ENCODE data around the gene RFX8. TPM values are rescaled to one million over a fixed set of nuclear protein-coding genes. Genes with fewer than 3 reads are reported as not detected.

The RFX8 gene
- total RNA-seq, 1 experiment from 2014 or later = not detected

GRCh38 chr2:101418460-101419095 lies 56.3 kb downstream of the RFX8 start:
- BruUV-seq (replicated peaks) = no TSS peak
- H3K4me3 ChIP-seq (ENCODE audit: low read depth, low read length) = no peak overlapping the region
- DNase-seq = no peak
- ChIA-PET POLR2A (no interaction called here), CTCF (interaction anchor here (0.6 to 1.5 kb wide), 4 partner anchors 8 to 84 kb away, joined by 3 to 10 read pairs (median 4); no protein-coding TSS in a partner anchor)
- H3K4me1 Mint-ChIP-seq (ENCODE audit: low read depth, unreplicated experiment) = no peaks in the 10 kb centered on the region
- TF ChIP-seq CTCF (IDR thresholded peaks at IDR 0.05; ENCODE audit: insufficient read depth in 1 of 2, low read depth in 1 of 2, low read length in 1 of 2, severe bottlenecking in 1 of 2, unreplicated experiment in 1 of 2) = no peak
- intact Hi-C loops (cut with micrococcal nuclease; ENCODE audit: unreplicated experiment) = loop anchor here (1.0 kb wide), 2 partner anchors 101 to 413 kb away; no protein-coding TSS in a partner anchor
- H3K9me3 ChIP-seq = no peaks in the 10 kb centered on the region
- H3K36me3 ChIP-seq (ENCODE audit: control insufficient read depth, insufficient read depth, low read length) = no peaks in the 10 kb centered on the region
- H3K27me3 ChIP-seq (replicated peaks; ENCODE audit: control insufficient read depth, insufficient read depth, low read length) = no peaks in the 10 kb centered on the region
- no peaks in the 10 kb centered on the region for H3K36me3 Mint-ChIP-seq (ENCODE audit: insufficient read depth, unreplicated experiment)
- no peak overlapping the region for H3K27ac Mint-ChIP-seq (ENCODE audit: unreplicated experiment)
- H3K4me1 ChIP-seq = no peaks in the 10 kb centered on the region
- no peaks in the 10 kb centered on the region for H3K27me3 Mint-ChIP-seq (ENCODE audit: insufficient read depth, unreplicated experiment)
- no peak overlapping the region for H3K4me3 Mint-ChIP-seq (ENCODE audit: unreplicated experiment)
- peaks cover 11% of the 10 kb centered on the region for H3K9me3 Mint-ChIP-seq (ENCODE audit: unreplicated experiment)

GRCh38 chr2:101416609-101417008 lies 58.3 kb downstream of the RFX8 start:
- no peaks in the 10 kb centered on the region for H3K36me3 ChIP-seq (ENCODE audit: control insufficient read depth, insufficient read depth, low read length)
- TF ChIP-seq CTCF (IDR thresholded peaks at IDR 0.05; ENCODE audit: insufficient read depth in 1 of 2, low read depth in 1 of 2, low read length in 1 of 2, severe bottlenecking in 1 of 2, unreplicated experiment in 1 of 2) = no peak
- H3K9me3 Mint-ChIP-seq (ENCODE audit: unreplicated experiment) = peaks cover 11% of the 10 kb centered on the region
- no peak overlapping the region for H3K4me3 Mint-ChIP-seq (ENCODE audit: unreplicated experiment)
- no peak overlapping the region for H3K4me3 ChIP-seq (ENCODE audit: low read depth, low read length)
- ChIA-PET POLR2A (no interaction called here), CTCF (no interaction called here)
- BruUV-seq (replicated peaks) = no TSS peak
- H3K9me3 ChIP-seq = no peaks in the 10 kb centered on the region
- no peak for DNase-seq
- no peaks in the 10 kb centered on the region for H3K36me3 Mint-ChIP-seq (ENCODE audit: insufficient read depth, unreplicated experiment)
- H3K27ac Mint-ChIP-seq (ENCODE audit: unreplicated experiment) = no peak overlapping the region
- H3K27me3 Mint-ChIP-seq (ENCODE audit: insufficient read depth, unreplicated experiment) = no peaks in the 10 kb centered on the region
- intact Hi-C loops (cut with micrococcal nuclease; ENCODE audit: unreplicated experiment) = no loop called here
- no peaks in the 10 kb centered on the region for H3K4me1 ChIP-seq
- H3K4me1 Mint-ChIP-seq (ENCODE audit: low read depth, unreplicated experiment) = no peaks in the 10 kb centered on the region
- H3K27me3 ChIP-seq (replicated peaks; ENCODE audit: control insufficient read depth, insufficient read depth, low read length) = no peaks in the 10 kb centered on the region

GRCh38 chr2:101415884-101416283 lies 59.0 kb downstream of the RFX8 start:
- peaks cover 5% of the 10 kb centered on the region for H3K4me1 Mint-ChIP-seq (ENCODE audit: low read depth, unreplicated experiment)
- H3K9me3 ChIP-seq = no peaks in the 10 kb centered on the region
- no peaks in the 10 kb centered on the region for H3K36me3 ChIP-seq (ENCODE audit: control insufficient read depth, insufficient read depth, low read length)
- TF ChIP-seq CTCF (IDR thresholded peaks at IDR 0.05; ENCODE audit: insufficient read depth in 1 of 2, low read depth in 1 of 2, low read length in 1 of 2, severe bottlenecking in 1 of 2, unreplicated experiment in 1 of 2) = no peak
- no TSS peak for BruUV-seq (replicated peaks)
- peaks cover 11% of the 10 kb centered on the region for H3K9me3 Mint-ChIP-seq (ENCODE audit: unreplicated experiment)
- H3K36me3 Mint-ChIP-seq (ENCODE audit: insufficient read depth, unreplicated experiment) = no peaks in the 10 kb centered on the region
- no peak for DNase-seq
- H3K4me3 Mint-ChIP-seq (ENCODE audit: unreplicated experiment) = no peak overlapping the region
- CTCF ChIA-PET = no interaction called here
- H3K4me3 ChIP-seq (ENCODE audit: low read depth, low read length) = no peak overlapping the region
- peaks cover 5% of the 10 kb centered on the region; the same call in 1 of the 2 replicates for H3K4me1 ChIP-seq
- H3K27me3 Mint-ChIP-seq (ENCODE audit: insufficient read depth, unreplicated experiment) = no peaks in the 10 kb centered on the region
- peak overlapping the region; percentile 31 for H3K27ac Mint-ChIP-seq (ENCODE audit: unreplicated experiment)
- intact Hi-C loops (cut with micrococcal nuclease; ENCODE audit: unreplicated experiment) = no loop called here
- POLR2A ChIA-PET = no interaction called here
- no peaks in the 10 kb centered on the region for H3K27me3 ChIP-seq (replicated peaks; ENCODE audit: control insufficient read depth, insufficient read depth, low read length)
